Esophagus (tissue), 2 donors: ENCODE data around the gene ACTN1. TPM values are rescaled to one million over a fixed set of nuclear protein-coding genes. Genes with fewer than 3 reads are reported as not detected.

Source experiments
- H3K27ac ChIP-seq, 2 donors: one replicate each; pipeline ENCODE4 v1.5.1; 2013; ENCODE audit warnings: low read depth in 2 of 2, mild to moderate bottlenecking in 2 of 2, inconsistent platforms in 1 of 2, low read length in 1 of 2, moderate library complexity in 1 of 2
- H3K27me3 ChIP-seq, 2 donors: one replicate each; pipeline ENCODE4 v1.6.1; 2013; ENCODE audit warnings: low read length in 2 of 2, control low read depth in 1 of 2, mild to moderate bottlenecking in 1 of 2; ENCODE audit not compliant: insufficient read depth in 2 of 2, control insufficient read depth in 1 of 2
- H3K36me3 ChIP-seq, 2 donors: one replicate each; pipeline ENCODE4 v1.6.1; 2013; ENCODE audit warnings: low read length in 1 of 2; ENCODE audit not compliant: control insufficient read depth in 2 of 2, insufficient read depth in 2 of 2
- H3K4me1 ChIP-seq, 2 donors: one replicate each; pipeline ENCODE4 v1.6.1; 2013; ENCODE audit warnings: low read length in 1 of 2; ENCODE audit not compliant: control insufficient read depth in 2 of 2, insufficient read depth in 2 of 2
- H3K4me3 ChIP-seq, 2 donors: one replicate each; pipeline ENCODE4 v1.5.1; 2013; ENCODE audit warnings: low read length in 2 of 2, mild to moderate bottlenecking in 2 of 2, low read depth in 1 of 2, moderate library complexity in 1 of 2
- H3K9me3 ChIP-seq, 2 donors: one replicate each; pipeline ENCODE4 v1.6.1; 2013; ENCODE audit warnings: mild to moderate bottlenecking in 2 of 2, low read depth in 1 of 2, low read length in 1 of 2, moderate library complexity in 1 of 2; ENCODE audit not compliant: control insufficient read depth in 2 of 2, insufficient read depth in 1 of 2
- WGBS, 2 donors: extraction: QIAGEN DNeasy Blood & Tissue Kit; methylation state at CpG; one replicate each; pipeline ENCODE4 v1.1.7; 2013; 5-methylcytosine and 5-hydroxymethylcytosine counted together
- polyA plus RNA-seq, 2 donors: library from polyadenylated mRNA; stranded (reverse); fragments of 200-250 nt; gene quantifications; one replicate each; pipeline ENCODE4 v1.2.3, GENCODE V29; 2013
- donor health status: healthy with polysubstance abuse.
- donor health status: Bipolar disorder and iron deficiency.

ACTN1 gene
- polyA plus RNA-seq, 2 donors: 37.4 to 98.2 TPM

GRCh38 chr14:68916358-68916941 lies 62.7 kb downstream of the ACTN1 start:
- Histone ChIP-seq H3K9me3 (no peaks in the 10 kb centered on the region), H3K27ac (peak overlapping the region in 1 of 2 donors; percentile 40), H3K4me1 (no peaks in the 10 kb centered on the region), H3K27me3 (no peaks in the 10 kb centered on the region), H3K36me3 (peaks cover 0 to 31% of the 10 kb centered on the region in 2 donors), H3K4me3 (no peak overlapping the region)
- 83 to 84% methylated on average over 11 of the region's 11 CpGs for WGBS, 2 donors

- 82 to 86% methylated on average over 3 of the region's 3 CpGs for WGBS, 2 donors
- H3K27ac ChIP-seq: peak overlapping the region in 1 of 2 donors; percentile 40
These were observed 65.6 kb downstream of the ACTN1 start for GRCh38 chr14:68913516-68913915.

GRCh38 chr14:68911594-68912227 lies 67.4 kb downstream of the ACTN1 start:
- Histone ChIP-seq H3K36me3 (peaks cover 16 to 22% of the 10 kb centered on the region in 2 donors), H3K27me3 (no peaks in the 10 kb centered on the region), H3K27ac (peak overlapping the region in 1 of 2 donors; percentile 68), H3K9me3 (no peaks in the 10 kb centered on the region), H3K4me1 (no peaks in the 10 kb centered on the region), H3K4me3 (no peak overlapping the region)
- 41% methylated on average over 12 of the region's 12 CpGs for WGBS, 2 donors

More at GRCh38 chr14:68913516-68913915, 65.6 kb downstream of the ACTN1 start:
- no peaks in the 10 kb centered on the region for H3K4me1 ChIP-seq
- no peaks in the 10 kb centered on the region for H3K27me3 ChIP-seq
- peaks cover 8 to 20% of the 10 kb centered on the region in 2 donors for H3K36me3 ChIP-seq
- H3K9me3 ChIP-seq: no peaks in the 10 kb centered on the region
- H3K4me3 ChIP-seq: no peak overlapping the region

- Histone ChIP-seq H3K36me3 (peaks cover 16 to 21% of the 10 kb centered on the region in 2 donors), H3K9me3 (no peaks in the 10 kb centered on the region), H3K4me3 (no peak overlapping the region), H3K27ac (peak overlapping the region in 1 of 2 donors; percentile 35), H3K4me1 (no peaks in the 10 kb centered on the region), H3K27me3 (no peaks in the 10 kb centered on the region)
- WGBS, 2 donors: 66 to 69% methylated on average over 9 of the region's 9 CpGs
These were observed 68.6 kb downstream of the ACTN1 start for GRCh38 chr14:68910540-68910939.

GRCh38 chr14:68908803-68909202 lies 70.3 kb downstream of the ACTN1 start:
- WGBS, 2 donors: 85% methylated on average over 5 of the region's 5 CpGs
- Histone ChIP-seq H3K4me3 (no peak overlapping the region), H3K9me3 (no peaks in the 10 kb centered on the region), H3K4me1 (peaks cover 0 to 3% of the 10 kb centered on the region in 2 donors), H3K27me3 (no peaks in the 10 kb centered on the region), H3K27ac (peak overlapping the region; percentile 40 to 62), H3K36me3 (peaks cover 22 to 30% of the 10 kb centered on the region in 2 donors)

GRCh38 chr14:68908201-68908600 lies 70.9 kb downstream of the ACTN1 start:
- peaks cover 0 to 3% of the 10 kb centered on the region in 2 donors for H3K4me1 ChIP-seq
- no peaks in the 10 kb centered on the region for H3K27me3 ChIP-seq
- WGBS, 2 donors: 81 to 82% methylated on average over 8 of the region's 8 CpGs
- H3K4me3 ChIP-seq: no peak overlapping the region
- H3K9me3 ChIP-seq: no peaks in the 10 kb centered on the region
- H3K36me3 ChIP-seq: peaks cover 22 to 32% of the 10 kb centered on the region in 2 donors
- H3K27ac ChIP-seq: peak overlapping the region in 1 of 2 donors; percentile 62

GRCh38 chr14:68906439-68906838 lies 72.7 kb downstream of the ACTN1 start:
- Histone ChIP-seq H3K4me3 (no peak overlapping the region), H3K9me3 (no peaks in the 10 kb centered on the region), H3K36me3 (peaks cover 22 to 42% of the 10 kb centered on the region in 2 donors), H3K27me3 (no peaks in the 10 kb centered on the region), H3K4me1 (peaks cover 0 to 3% of the 10 kb centered on the region in 2 donors), H3K27ac (peak overlapping the region in 1 of 2 donors; percentile 31)
- WGBS, 2 donors: 80 to 87% methylated on average over 5 of the region's 5 CpGs

GRCh38 chr14:68905107-68905895 lies 73.8 kb downstream of the ACTN1 start:
- no peaks in the 10 kb centered on the region for H3K9me3 ChIP-seq
- peaks cover 22 to 49% of the 10 kb centered on the region in 2 donors for H3K36me3 ChIP-seq
- no peak overlapping the region for H3K4me3 ChIP-seq
- H3K27ac ChIP-seq: no peak overlapping the region
- H3K4me1 ChIP-seq: peaks cover 0 to 3% of the 10 kb centered on the region in 2 donors
- no peaks in the 10 kb centered on the region for H3K27me3 ChIP-seq
- 80 to 82% methylated on average over 16 of the region's 16 CpGs for WGBS, 2 donors

GRCh38 chr14:68902357-68902756 lies 76.7 kb downstream of the ACTN1 start:
- H3K4me1 ChIP-seq: peaks cover 7 to 8% of the 10 kb centered on the region in 2 donors
- H3K36me3 ChIP-seq: peaks cover 8 to 45% of the 10 kb centered on the region in 2 donors
- H3K27me3 ChIP-seq: no peaks in the 10 kb centered on the region
- WGBS, 2 donors: 91 to 93% methylated on average over 14 of the region's 14 CpGs
- H3K27ac ChIP-seq: peak overlapping the region in 1 of 2 donors; percentile 0
- peaks cover 0 to 4% of the 10 kb centered on the region in 2 donors for H3K9me3 ChIP-seq
- no peak overlapping the region for H3K4me3 ChIP-seq
